Measurements from ENCODE around the gene EPHA6.

EPHA6 gene

GRCh38 chr3:97705764-97706163, 891.4 kb downstream of the EPHA6 start:
- no peak overlapping the region for H3K4me3 ChIP-seq (ENCODE audit: control insufficient read depth, low read depth, low read length)
- TF ChIP-seq, protein P1, sequence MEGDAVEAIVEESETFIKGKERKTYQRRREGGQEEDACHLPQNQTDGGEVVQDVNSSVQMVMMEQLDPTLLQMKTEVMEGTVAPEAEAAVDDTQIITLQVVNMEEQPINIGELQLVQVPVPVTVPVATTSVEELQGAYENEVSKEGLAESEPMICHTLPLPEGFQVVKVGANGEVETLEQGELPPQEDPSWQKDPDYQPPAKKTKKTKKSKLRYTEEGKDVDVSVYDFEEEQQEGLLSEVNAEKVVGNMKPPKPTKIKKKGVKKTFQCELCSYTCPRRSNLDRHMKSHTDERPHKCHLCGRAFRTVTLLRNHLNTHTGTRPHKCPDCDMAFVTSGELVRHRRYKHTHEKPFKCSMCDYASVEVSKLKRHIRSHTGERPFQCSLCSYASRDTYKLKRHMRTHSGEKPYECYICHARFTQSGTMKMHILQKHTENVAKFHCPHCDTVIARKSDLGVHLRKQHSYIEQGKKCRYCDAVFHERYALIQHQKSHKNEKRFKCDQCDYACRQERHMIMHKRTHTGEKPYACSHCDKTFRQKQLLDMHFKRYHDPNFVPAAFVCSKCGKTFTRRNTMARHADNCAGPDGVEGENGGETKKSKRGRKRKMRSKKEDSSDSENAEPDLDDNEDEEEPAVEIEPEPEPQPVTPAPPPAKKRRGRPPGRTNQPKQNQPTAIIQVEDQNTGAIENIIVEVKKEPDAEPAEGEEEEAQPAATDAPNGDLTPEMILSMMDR (conservative IDR thresholded peaks at IDR 0.05; ENCODE audit: control insufficient read depth, insufficient read depth, low read depth, low read length) = no peak
- DNase-seq (ENCODE audit: low read depth) = no peak

- no peak for DNase-seq (ENCODE audit: low read depth)
- TF ChIP-seq, protein P1 (conservative IDR thresholded peaks at IDR 0.05; ENCODE audit: control insufficient read depth, insufficient read depth, low read depth, low read length) = no peak
Observed at GRCh38 chr3:97706226-97706625, 891.8 kb downstream of the EPHA6 start.

GRCh38 chr3:97711654-97712053, 897.3 kb downstream of the EPHA6 start:
- no peak overlapping the region for H3K4me3 ChIP-seq (ENCODE audit: control insufficient read depth, low read depth, low read length)
- no peak for DNase-seq (ENCODE audit: low read depth)

More at GRCh38 chr3:97706226-97706625, 891.8 kb downstream of the EPHA6 start:
- H3K4me3 ChIP-seq (ENCODE audit: control insufficient read depth, low read depth, low read length) = no peak overlapping the region

DNA sequence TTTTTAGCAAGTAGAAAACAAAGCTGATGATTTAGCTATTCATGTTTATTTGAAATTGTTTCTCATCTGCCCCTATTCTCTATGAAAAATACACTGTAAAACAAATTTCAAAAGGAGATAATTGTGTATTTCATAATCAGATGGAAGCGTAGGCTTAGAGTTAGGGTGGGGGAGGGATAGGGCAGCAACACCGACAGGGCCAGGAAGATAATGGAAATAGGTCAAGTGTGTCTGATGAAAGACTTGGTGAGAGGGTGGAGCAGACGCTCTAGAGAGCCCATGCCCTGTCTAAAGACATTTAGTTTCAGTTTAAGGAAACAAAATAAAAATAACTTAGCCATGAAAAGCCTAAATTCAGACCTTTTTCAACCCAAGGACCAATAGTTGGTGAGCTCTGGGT, 898.5 kb downstream of the EPHA6 start:
- TF ChIP-seq, protein P1 (conservative IDR thresholded peaks at IDR 0.05; ENCODE audit: control insufficient read depth, insufficient read depth, low read depth, low read length) = no peak
- no peak for DNase-seq (ENCODE audit: low read depth)
- no peak overlapping the region for H3K4me3 ChIP-seq (ENCODE audit: control insufficient read depth, low read depth, low read length)

More at GRCh38 chr3:97711654-97712053, 897.3 kb downstream of the EPHA6 start:
- TF ChIP-seq, protein P1 (conservative IDR thresholded peaks at IDR 0.05; ENCODE audit: control insufficient read depth, insufficient read depth, low read depth, low read length) = no peak

DNA sequence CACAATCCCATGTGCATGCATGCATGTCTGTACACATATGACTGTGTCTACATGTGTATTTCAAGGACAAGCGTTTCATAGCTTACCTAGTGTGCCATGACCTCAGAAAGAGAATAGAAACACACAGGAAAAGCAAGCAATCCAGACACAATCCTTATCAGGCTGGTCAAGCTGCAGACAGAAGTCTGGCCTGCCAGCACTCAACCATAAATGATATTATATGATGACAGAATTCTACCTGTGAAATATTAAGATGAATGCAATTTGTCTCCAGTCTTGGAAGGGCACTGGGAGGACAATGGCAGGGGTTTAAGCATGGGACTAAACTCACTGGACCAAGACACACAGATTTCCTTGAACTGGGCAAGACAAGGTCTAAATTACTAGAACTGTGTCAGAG, 899.2 kb downstream of the EPHA6 start:
- TF ChIP-seq, protein P1 (conservative IDR thresholded peaks at IDR 0.05; ENCODE audit: control insufficient read depth, insufficient read depth, low read depth, low read length) = no peak
- no peak for DNase-seq (ENCODE audit: low read depth)
- H3K4me3 ChIP-seq (ENCODE audit: control insufficient read depth, low read depth, low read length) = no peak overlapping the region

DNA sequence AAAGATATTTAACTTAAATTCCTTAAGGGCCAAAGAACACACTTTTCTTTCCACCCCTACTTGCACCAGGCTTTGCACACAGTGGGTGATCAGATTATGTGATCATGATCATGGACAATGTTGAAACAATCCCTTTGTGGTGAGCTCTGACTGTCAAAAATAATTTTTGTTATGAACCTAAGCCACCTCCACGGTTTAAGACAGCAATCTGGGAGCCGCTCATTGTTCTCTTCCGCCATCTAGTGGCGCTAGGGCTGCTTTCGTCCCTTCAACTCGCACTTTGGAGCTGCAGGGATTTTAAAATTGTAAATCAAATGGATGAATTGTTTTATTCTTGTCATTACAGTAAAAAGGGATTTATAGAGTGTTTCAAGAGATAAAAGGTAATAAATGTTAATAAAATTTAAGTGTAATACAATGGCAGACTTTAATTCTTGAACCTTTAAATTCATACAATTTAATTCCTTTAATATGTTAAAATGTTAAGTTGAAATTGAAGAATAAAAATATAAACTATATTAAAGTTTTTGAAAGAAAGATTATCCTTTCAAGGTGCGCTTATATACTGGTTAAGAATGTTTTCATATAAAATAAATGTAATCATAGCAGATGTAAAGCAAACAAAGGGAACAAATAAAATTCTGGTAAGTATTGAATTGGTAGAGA, 904.9 kb downstream of the EPHA6 start:
- DNase-seq (ENCODE audit: low read depth) = peak; percentile 65
- TF ChIP-seq, protein P1 (conservative IDR thresholded peaks at IDR 0.05; ENCODE audit: control insufficient read depth, insufficient read depth, low read depth, low read length) = peak; percentile 97
- H3K4me3 ChIP-seq (ENCODE audit: control insufficient read depth, low read depth, low read length) = no peak overlapping the region

Measured in fibroblast of mammary gland (primary cell).